SK-N-SH treated with all-trans-retinoic acid at 6 μM for 48 hours (cell line): ENCODE data around the gene TMED10.

Experiments
- ATAC-seq: fragments of 200-7000 bp; cut with Tn5 transposase; 3 replicates; pipeline ENCODE4 v1.9.1; 2020; ENCODE audit warnings: mild to moderate bottlenecking, moderate library complexity
- ARNTL ChIP-seq: fragments of 450-650 bp; formaldehyde crosslinking; IDR thresholded peaks from 2 replicates; pipeline ENCODE4 v1.5.0; 2020; ENCODE audit warnings: low read depth, mild to moderate bottlenecking, moderate library complexity, borderline replicate concordance
- BACH2 ChIP-seq: fragments of 250-450 bp; sonication (Bioruptor Pico); IDR thresholded peaks from 2 replicates; pipeline ENCODE4 v1.9.0; 2021; ENCODE audit warnings: mild to moderate bottlenecking, borderline replicate concordance
- CREB5 ChIP-seq: fragments of 250-450 bp; sonication (Bioruptor Pico); IDR thresholded peaks from 2 replicates; pipeline ENCODE4 v1.5.1; 2020; ENCODE audit warnings: low read depth, mild to moderate bottlenecking, moderate library complexity
- CSDC2 ChIP-seq: fragments of 250-450 bp; sonication (Bioruptor Pico); IDR thresholded peaks from 2 replicates; pipeline ENCODE4 v1.5.0; 2020; ENCODE audit warnings: mild to moderate bottlenecking, moderate library complexity
- CSRNP3 ChIP-seq: fragments of 250-450 bp; sonication (Bioruptor Pico); IDR thresholded peaks from 2 replicates; pipeline ENCODE4 v1.5.1; 2021; ENCODE audit warnings: mild to moderate bottlenecking, moderate library complexity
- ESRRG ChIP-seq: fragments of 250-450 bp; sonication (Bioruptor Pico); IDR thresholded peaks from 2 replicates; pipeline ENCODE4 v1.6.1; 2021; ENCODE audit warnings: mild to moderate bottlenecking
- GLIS3 ChIP-seq: fragments of 250-450 bp; sonication (Bioruptor Pico); IDR thresholded peaks from 2 replicates; pipeline ENCODE4 v1.5.0; 2020; ENCODE audit warnings: mild to moderate bottlenecking, moderate library complexity
- ISL1 ChIP-seq: fragments of 250-450 bp; sonication (Bioruptor Pico); IDR thresholded peaks from 2 replicates; pipeline ENCODE4 v2.1.2; 2022; ENCODE audit warnings: mild to moderate bottlenecking, moderate library complexity
- POU6F1 ChIP-seq: fragments of 250-450 bp; sonication (Bioruptor Pico); IDR thresholded peaks from 2 replicates; pipeline ENCODE4 v1.8.0; 2021; ENCODE audit warnings: low read depth, mild to moderate bottlenecking, moderate library complexity, borderline replicate concordance
- PPARA ChIP-seq: fragments of 250-450 bp; sonication (Bioruptor Pico); IDR thresholded peaks from 2 replicates; pipeline ENCODE4 v1.5.0; 2020; ENCODE audit warnings: mild to moderate bottlenecking, borderline replicate concordance
- RARB ChIP-seq: fragments of 250-450 bp; sonication (Bioruptor Pico); IDR thresholded peaks from 2 replicates; pipeline ENCODE4 v1.8.0; 2021; ENCODE audit warnings: mild to moderate bottlenecking, moderate library complexity
- SNAI2 ChIP-seq: fragments of 250-450 bp; sonication (Bioruptor Pico); IDR thresholded peaks from 2 replicates; pipeline ENCODE4 v1.5.0; 2020; ENCODE audit warnings: mild to moderate bottlenecking, moderate library complexity
- TCF4 ChIP-seq: fragments of 250-450 bp; sonication (Bioruptor Pico); IDR thresholded peaks from 2 replicates; pipeline ENCODE4 v1.8.0; 2021; ENCODE audit warnings: mild to moderate bottlenecking, moderate library complexity, borderline replicate concordance
- TOX ChIP-seq: fragments of 250-450 bp; sonication (Bioruptor Pico); IDR thresholded peaks from 2 replicates; pipeline ENCODE4 v1.8.0; 2021; ENCODE audit warnings: mild to moderate bottlenecking, moderate library complexity, borderline replicate concordance
- TSHZ2 ChIP-seq: fragments of 250-450 bp; sonication (Bioruptor Pico); IDR thresholded peaks from 2 replicates; pipeline ENCODE4 v1.5.0; 2020; ENCODE audit warnings: mild to moderate bottlenecking, moderate library complexity
- ZC3H10 ChIP-seq: fragments of 250-450 bp; sonication (Bioruptor Pico); IDR thresholded peaks from 2 replicates; pipeline ENCODE4 v1.5.1; 2021; ENCODE audit warnings: mild to moderate bottlenecking, moderate library complexity
- ZFP30 ChIP-seq: fragments of 450-650 bp; formaldehyde crosslinking; IDR thresholded peaks from 2 replicates; pipeline ENCODE4 v1.5.0; 2022; ENCODE audit warnings: mild to moderate bottlenecking, moderate library complexity
- ZNF565 ChIP-seq: fragments of 450-650 bp; formaldehyde crosslinking; conservative IDR thresholded peaks from 2 replicates; pipeline ENCODE4 v1.5.0; 2020; ENCODE audit warnings: low read depth, mild to moderate bottlenecking, moderate library complexity
- ZNF70 ChIP-seq: fragments of 450-650 bp; formaldehyde crosslinking; IDR thresholded peaks from 2 replicates; pipeline ENCODE4 v1.5.0; 2020; ENCODE audit warnings: mild to moderate bottlenecking, moderate library complexity
- ZNF8 ChIP-seq: fragments of 450-650 bp; formaldehyde crosslinking; IDR thresholded peaks from 2 replicates; pipeline ENCODE4 v1.5.0; 2020; ENCODE audit warnings: mild to moderate bottlenecking, moderate library complexity

TMED10 gene

GRCh38 chr14:75214558-75214957, 38.1 kb upstream of the TMED10 start:
- no peak for TF ChIP-seq ARNTL (CRISPR knock-in tag)
- TF ChIP-seq ZC3H10 (CRISPR knock-in tag): no peak
- no peak for TF ChIP-seq TCF4 (CRISPR knock-in tag)
- ATAC-seq: no peak

GRCh38 chr14:75213172-75213571, 36.8 kb upstream of the TMED10 start:
- TF ChIP-seq ZNF8 (CRISPR knock-in tag) (no peak), ARNTL (CRISPR knock-in tag) (no peak), ZFP30 (CRISPR knock-in tag) (no peak), BACH2 (no peak)
- TF ChIP-seq, all 23 proteins: peak for 0
- no peak for ATAC-seq

GRCh38 chr14:75208843-75209242, 32.4 kb upstream of the TMED10 start:
- ATAC-seq: no peak
- TF ChIP-seq ZC3H10 (CRISPR knock-in tag) (no peak), TCF4 (CRISPR knock-in tag) (no peak), PPARA (CRISPR knock-in tag) (no peak), RARB (no peak), TOX (CRISPR knock-in tag) (no peak), ZNF8 (CRISPR knock-in tag) (no peak), CREB5 (CRISPR knock-in tag) (no peak), ESRRG (no peak), SNAI2 (CRISPR knock-in tag) (no peak), ZFP30 (CRISPR knock-in tag) (no peak), GLIS3 (CRISPR knock-in tag) (no peak), ZNF70 (CRISPR knock-in tag) (no peak), ISL1 (CRISPR knock-in tag) (no peak), ZNF565 (CRISPR knock-in tag) (no peak), CSRNP3 (no peak), CSDC2 (CRISPR knock-in tag) (no peak), ARNTL (CRISPR knock-in tag) (no peak), BACH2 (no peak)

GRCh38 chr14:75206190-75206589, 29.8 kb upstream of the TMED10 start:
- no peak for ATAC-seq
- TF ChIP-seq ISL1 (CRISPR knock-in tag): no peak

- TF ChIP-seq ZC3H10 (CRISPR knock-in tag) (no peak), PPARA (CRISPR knock-in tag) (no peak), ZNF8 (CRISPR knock-in tag) (no peak), ESRRG (no peak), CSDC2 (CRISPR knock-in tag) (no peak), ZNF70 (CRISPR knock-in tag) (no peak), POU6F1 (CRISPR knock-in tag) (no peak), BACH2 (no peak), TSHZ2 (CRISPR knock-in tag) (no peak)
Observed at GRCh38 chr14:75205591-75205990, 29.2 kb upstream of the TMED10 start.

More at GRCh38 chr14:75205591-75205990, 29.2 kb upstream of the TMED10 start:
- no peak for ATAC-seq
